K562 (cell line): ENCODE data around the gene RNU11.

ENCODE experiments used
- EP300 ChIP-seq: IDR thresholded peaks from 2 replicates; pipeline ENCODE4 v1.6.1; 2012; ENCODE audit warnings: low read length, improper control_type of control experiment
- ERF ChIP-seq: fragments of 450-650 bp; formaldehyde crosslinking; IDR thresholded peaks from 2 replicates; pipeline ENCODE4 v1.4.0; 2020; ENCODE audit warnings: mild to moderate bottlenecking, mixed read lengths
- RAD21 ChIP-seq, 2 experiments: fragments of 250-450 bp in 1 of 2; fragments of 450-650 bp in 1 of 2; sonication (Bioruptor Pico) in 1 of 2; formaldehyde crosslinking in 1 of 2; IDR thresholded peaks in 1 of 2; conservative IDR thresholded peaks in 1 of 2; 2 replicates each; pipeline versions ENCODE4 v1.4.0 to v1.8.0; 2020 to 2022; ENCODE audit warnings: mild to moderate bottlenecking in 2 of 2, moderate library complexity in 1 of 2
- U2AF1 ChIP-seq: fragments of 200-400 bp; formaldehyde crosslinking; optimal IDR thresholded peaks from 2 replicates; pipeline ENCODE3; 2017; ENCODE audit warnings: mild to moderate bottlenecking, low read depth, low read length, moderate library complexity
- ZBTB7A ChIP-seq: IDR thresholded peaks from 2 replicates; pipeline ENCODE4 v1.6.1; 2011; ENCODE audit warnings: low read depth, mild to moderate bottlenecking, low read length, moderate library complexity, borderline replicate concordance; ENCODE audit not compliant: control insufficient read depth

DNA sequence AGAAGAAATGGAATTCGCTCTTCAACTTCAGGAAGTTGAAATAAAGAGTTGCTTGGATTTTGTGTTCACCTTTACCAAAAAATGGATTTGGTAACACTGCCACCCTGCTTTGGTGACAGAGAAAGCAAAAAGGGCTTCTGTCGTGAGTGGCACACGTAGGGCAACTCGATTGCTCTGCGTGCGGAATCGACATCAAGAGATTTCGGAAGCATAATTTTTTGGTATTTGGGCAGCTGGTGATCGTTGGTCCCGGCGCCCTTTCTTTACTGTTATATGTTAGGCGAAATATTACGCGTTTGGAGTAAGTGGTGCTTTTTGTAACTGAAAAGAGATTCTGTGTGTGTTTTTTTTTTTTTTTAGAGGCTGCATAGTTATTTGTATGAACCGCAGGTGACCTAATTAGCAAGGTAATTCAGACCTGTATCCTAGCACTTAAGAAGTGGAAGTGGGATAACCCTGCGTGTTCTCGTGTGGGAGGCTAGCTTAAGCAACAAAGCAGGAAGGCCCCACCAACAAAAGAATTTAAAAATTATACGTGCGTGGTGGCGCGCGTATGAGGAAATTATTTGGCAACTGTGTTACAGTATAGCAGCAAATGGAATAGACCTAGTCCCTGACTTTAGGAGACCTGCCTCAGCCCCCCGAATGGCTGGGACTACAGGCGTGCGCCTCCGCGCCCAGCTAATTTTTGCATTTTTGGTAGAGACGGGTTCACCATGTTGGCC lies at the start of gene RNU11:
- no peak; the same call in 1 of the 2 replicates for TF ChIP-seq ZBTB7A
- TF ChIP-seq RAD21 (CRISPR knock-in tag; conservative IDR thresholded peaks at IDR 0.05 in 1 of 2, IDR thresholded peaks at IDR 0.05 in 1 of 2) = peak; percentile 38 to 47
- TF ChIP-seq EP300 = peak; percentile 89
- TF ChIP-seq U2AF1 = peak; percentile 91
- peak; percentile 100 for TF ChIP-seq ERF (CRISPR knock-in tag)
